ENCODE data around the gene CLEC2D.

- TF ChIP-seq CTCF (IDR thresholded peaks at IDR 0.05; ENCODE audit: low read length) (no peak), EZH2 (IDR thresholded peaks at IDR 0.05; ENCODE audit: borderline replicate concordance, low read length) (no peak)
Measured at GRCh38 chr12:9708853-9709252, 39.3 kb downstream of the CLEC2D start.
